Measurements from ENCODE around the gene ADRA2C.

ADRA2C gene

GRCh38 chr4:3772632-3773031, 6.4 kb downstream of the ADRA2C start:
- Histone ChIP-seq H3K79me1 (replicated peaks; ENCODE audit: low read length, poor library complexity, severe bottlenecking) (no peaks in the 10 kb centered on the region), H3K4me3 (ENCODE audit: insufficient read depth in 1 of 2, low read depth in 1 of 2, low read length in 2 of 2) (no peak overlapping the region), H2BK5ac (ENCODE audit: low read depth, low read length, poor library complexity, severe bottlenecking) (no peak overlapping the region), H3K4me1 (ENCODE audit: control insufficient read depth, insufficient read depth, low read depth, low read length) (no peaks in the 10 kb centered on the region), H2BK120ac (ENCODE audit: low read depth, low read length) (no peak overlapping the region), H4K8ac (ENCODE audit: low read length) (no peak overlapping the region), H3K4me2 (ENCODE audit: low read length, poor library complexity, severe bottlenecking) (no peak overlapping the region), H3K27me3 (ENCODE audit: control insufficient read depth in 1 of 2, insufficient read depth in 1 of 2, low read length in 2 of 2) (peaks cover 48 to 91% of the 10 kb centered on the region in 2 experiments), H3K9ac (ENCODE audit: low read length) (no peak overlapping the region), H4K91ac (ENCODE audit: low read length) (no peak overlapping the region), H3K36me3 (ENCODE audit: control insufficient read depth in 1 of 2, insufficient read depth in 2 of 2, low read depth in 1 of 2, low read length in 2 of 2) (no peaks in the 10 kb centered on the region), H3K4ac (ENCODE audit: low read depth in 1 of 2, low read length in 2 of 2) (no peak overlapping the region), H2AFZ (ENCODE audit: low read depth, low read length) (no peak overlapping the region), H2BK12ac (ENCODE audit: low read length in 2 of 2) (no peak overlapping the region), H3K14ac (ENCODE audit: low read length in 2 of 2) (no peak overlapping the region), H3K18ac (ENCODE audit: low read depth in 1 of 2, low read length in 2 of 2) (no peak overlapping the region), H3K23ac (ENCODE audit: low read length in 2 of 2) (no peak overlapping the region), H2BK15ac (ENCODE audit: low read depth, poor library complexity, severe bottlenecking) (no peak overlapping the region), H3K9me3 (ENCODE audit: control insufficient read depth, low read length) (no peaks in the 10 kb centered on the region), H3K27ac (ENCODE audit: low read length, poor library complexity, severe bottlenecking) (no peak overlapping the region), H2AK5ac (ENCODE audit: low read length, severe bottlenecking) (no peak overlapping the region)
- 72% methylated on average over 8 of the region's 8 CpGs for WGBS
- no peak for DNase-seq

DNA sequence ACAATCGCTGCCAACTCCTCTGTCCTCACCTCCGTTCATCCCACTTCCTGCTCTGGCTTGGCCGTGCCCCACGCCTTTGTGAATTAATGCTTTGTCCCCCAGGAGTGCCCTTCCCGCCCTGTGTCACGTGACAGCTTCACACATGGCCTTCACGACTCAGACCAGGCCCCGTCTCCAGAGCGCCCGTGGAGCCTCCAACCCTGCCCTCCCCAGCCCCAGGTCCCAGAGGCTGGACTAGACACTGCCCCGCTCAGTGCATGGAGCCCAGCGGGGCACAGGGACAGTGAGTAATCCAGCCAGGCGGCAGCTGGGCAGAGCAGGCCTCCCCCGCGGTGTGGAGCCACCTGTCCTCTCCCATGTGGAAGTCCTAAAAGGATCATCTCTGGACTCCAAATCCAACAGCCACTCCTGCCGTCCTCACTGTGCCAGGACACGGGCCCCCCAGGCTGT, 7.4 kb downstream of the ADRA2C start:
- 78% methylated on average over 17 of the region's 17 CpGs for WGBS
- Histone ChIP-seq H3K27me3 (ENCODE audit: control insufficient read depth in 1 of 2, insufficient read depth in 1 of 2, low read length in 2 of 2) (peaks cover 39 to 86% of the 10 kb centered on the region in 2 experiments), H3K9ac (ENCODE audit: low read length) (no peak overlapping the region)

DNA sequence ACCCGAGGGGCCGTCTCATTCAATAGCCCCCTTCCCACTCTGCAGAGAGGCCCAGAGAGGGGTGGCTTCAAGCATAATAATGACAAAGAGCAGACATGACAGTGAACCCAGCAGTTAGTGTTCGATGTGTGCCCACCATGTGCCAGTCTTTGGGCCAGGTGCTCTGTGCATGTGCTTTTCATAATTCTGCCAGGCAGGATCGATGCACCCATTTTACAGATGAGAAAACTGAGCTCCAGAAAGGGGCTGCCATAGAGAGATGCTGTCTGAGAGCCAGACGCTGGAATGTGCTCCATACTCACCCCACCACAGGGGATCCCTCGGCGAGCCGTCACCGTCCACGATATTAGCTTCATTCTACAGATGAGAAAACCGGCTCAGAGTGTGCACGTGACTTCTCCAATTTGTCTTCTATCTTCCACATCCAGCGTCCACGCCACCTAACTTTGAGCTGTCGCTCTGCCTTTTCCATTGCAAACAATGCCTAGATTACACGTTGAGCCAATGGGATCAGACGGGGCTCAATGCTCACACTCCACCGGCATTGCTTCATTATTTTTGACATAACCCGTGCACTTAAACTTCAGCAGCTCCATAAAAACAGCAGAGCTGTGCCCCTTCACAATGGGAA, 8.2 kb downstream of the ADRA2C start:
- Histone ChIP-seq H2BK120ac (ENCODE audit: low read depth, low read length) (no peak overlapping the region), H2AFZ (ENCODE audit: low read depth, low read length) (no peak overlapping the region), H4K8ac (ENCODE audit: low read length) (no peak overlapping the region), H3K18ac (ENCODE audit: low read depth in 1 of 2, low read length in 2 of 2) (no peak overlapping the region), H2BK15ac (ENCODE audit: low read depth, poor library complexity, severe bottlenecking) (no peak overlapping the region), H3K79me1 (replicated peaks; ENCODE audit: low read length, poor library complexity, severe bottlenecking) (no peaks in the 10 kb centered on the region), H2BK5ac (ENCODE audit: low read depth, low read length, poor library complexity, severe bottlenecking) (no peak overlapping the region), H3K9ac (ENCODE audit: low read length) (no peak overlapping the region), H3K14ac (ENCODE audit: low read length in 2 of 2) (no peak overlapping the region), H3K4me3 (ENCODE audit: insufficient read depth in 1 of 2, low read depth in 1 of 2, low read length in 2 of 2) (no peak overlapping the region), H3K9me3 (ENCODE audit: control insufficient read depth, low read length) (peaks cover 5% of the 10 kb centered on the region), H2BK12ac (ENCODE audit: low read length in 2 of 2) (no peak overlapping the region), H3K4ac (ENCODE audit: low read depth in 1 of 2, low read length in 2 of 2) (no peak overlapping the region), H3K4me1 (ENCODE audit: control insufficient read depth, insufficient read depth, low read depth, low read length) (no peaks in the 10 kb centered on the region), H3K27ac (ENCODE audit: low read length, poor library complexity, severe bottlenecking) (no peak overlapping the region), H2AK5ac (ENCODE audit: low read length, severe bottlenecking) (no peak overlapping the region), H3K4me2 (ENCODE audit: low read length, poor library complexity, severe bottlenecking) (no peak overlapping the region), H4K91ac (ENCODE audit: low read length) (no peak overlapping the region), H3K27me3 (ENCODE audit: control insufficient read depth in 1 of 2, insufficient read depth in 1 of 2, low read length in 2 of 2) (peaks cover 31 to 80% of the 10 kb centered on the region in 2 experiments), H3K23ac (ENCODE audit: low read length in 2 of 2) (no peak overlapping the region), H3K36me3 (ENCODE audit: control insufficient read depth in 1 of 2, insufficient read depth in 2 of 2, low read depth in 1 of 2, low read length in 2 of 2) (no peaks in the 10 kb centered on the region)
- 87% methylated on average over 19 of the region's 19 CpGs for WGBS
- no peak for DNase-seq

More for the DNA sequence above, 7.4 kb downstream of the ADRA2C start:
- Histone ChIP-seq H3K18ac (ENCODE audit: low read depth in 1 of 2, low read length in 2 of 2) (no peak overlapping the region), H3K9me3 (ENCODE audit: control insufficient read depth, low read length) (peaks cover 4% of the 10 kb centered on the region), H2BK15ac (ENCODE audit: low read depth, poor library complexity, severe bottlenecking) (no peak overlapping the region), H2BK5ac (ENCODE audit: low read depth, low read length, poor library complexity, severe bottlenecking) (no peak overlapping the region), H2BK120ac (ENCODE audit: low read depth, low read length) (no peak overlapping the region), H4K91ac (ENCODE audit: low read length) (no peak overlapping the region), H2AK5ac (ENCODE audit: low read length, severe bottlenecking) (no peak overlapping the region), H3K27ac (ENCODE audit: low read length, poor library complexity, severe bottlenecking) (no peak overlapping the region), H2AFZ (ENCODE audit: low read depth, low read length) (no peak overlapping the region), H3K23ac (ENCODE audit: low read length in 2 of 2) (no peak overlapping the region), H3K4me1 (ENCODE audit: control insufficient read depth, insufficient read depth, low read depth, low read length) (no peaks in the 10 kb centered on the region), H3K4ac (ENCODE audit: low read depth in 1 of 2, low read length in 2 of 2) (no peak overlapping the region), H3K79me1 (replicated peaks; ENCODE audit: low read length, poor library complexity, severe bottlenecking) (no peaks in the 10 kb centered on the region), H3K4me2 (ENCODE audit: low read length, poor library complexity, severe bottlenecking) (no peak overlapping the region), H3K36me3 (ENCODE audit: control insufficient read depth in 1 of 2, insufficient read depth in 2 of 2, low read depth in 1 of 2, low read length in 2 of 2) (no peaks in the 10 kb centered on the region), H3K4me3 (ENCODE audit: insufficient read depth in 1 of 2, low read depth in 1 of 2, low read length in 2 of 2) (no peak overlapping the region), H3K14ac (ENCODE audit: low read length in 2 of 2) (no peak overlapping the region), H2BK12ac (ENCODE audit: low read length in 2 of 2) (no peak overlapping the region), H4K8ac (ENCODE audit: low read length) (no peak overlapping the region)
- no peak for DNase-seq

DNA sequence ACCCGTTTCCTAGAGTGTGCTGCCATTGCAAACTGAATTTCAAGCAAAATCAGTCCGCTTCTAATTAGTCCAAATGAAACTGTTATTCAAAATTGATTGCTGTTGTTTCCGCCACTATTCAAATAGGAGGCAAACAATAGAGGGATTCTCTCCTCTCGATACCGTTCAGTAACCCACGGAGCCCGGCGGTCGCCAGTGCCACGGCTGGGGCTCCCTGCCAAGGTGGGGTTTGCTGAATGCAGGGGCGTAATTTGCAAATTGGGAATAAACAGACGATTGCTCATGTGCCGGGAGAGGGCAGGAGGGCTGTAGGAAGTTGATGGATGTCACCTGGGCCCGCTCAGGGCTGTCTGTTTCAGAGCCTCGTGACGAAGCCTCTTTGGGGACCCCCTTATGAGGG, 8.8 kb downstream of the ADRA2C start:
- no peak overlapping the region for H4K8ac ChIP-seq (ENCODE audit: low read length)
- H2BK12ac ChIP-seq (ENCODE audit: low read length in 2 of 2): no peak overlapping the region
- no peak overlapping the region for H2AK5ac ChIP-seq (ENCODE audit: low read length, severe bottlenecking)
- no peak overlapping the region for H3K4ac ChIP-seq (ENCODE audit: low read depth in 1 of 2, low read length in 2 of 2)
- peaks cover 5% of the 10 kb centered on the region for H3K9me3 ChIP-seq (ENCODE audit: control insufficient read depth, low read length)
- 83% methylated on average over 16 of the region's 16 CpGs for WGBS
- H3K14ac ChIP-seq (ENCODE audit: low read length in 2 of 2): no peak overlapping the region
- no peak overlapping the region for H2BK120ac ChIP-seq (ENCODE audit: low read depth, low read length)
- H3K27ac ChIP-seq (ENCODE audit: low read length, poor library complexity, severe bottlenecking): no peak overlapping the region
- no peak for DNase-seq
- H2AFZ ChIP-seq (ENCODE audit: low read depth, low read length): no peak overlapping the region
- H3K36me3 ChIP-seq (ENCODE audit: control insufficient read depth in 1 of 2, insufficient read depth in 2 of 2, low read depth in 1 of 2, low read length in 2 of 2): no peaks in the 10 kb centered on the region
- no peak overlapping the region for H2BK15ac ChIP-seq (ENCODE audit: low read depth, poor library complexity, severe bottlenecking)
- no peak overlapping the region for H3K18ac ChIP-seq (ENCODE audit: low read depth in 1 of 2, low read length in 2 of 2)
- H4K91ac ChIP-seq (ENCODE audit: low read length): no peak overlapping the region
- no peak overlapping the region for H3K4me2 ChIP-seq (ENCODE audit: low read length, poor library complexity, severe bottlenecking)
- H3K4me1 ChIP-seq (ENCODE audit: control insufficient read depth, insufficient read depth, low read depth, low read length): no peaks in the 10 kb centered on the region
- no peak overlapping the region for H3K4me3 ChIP-seq (ENCODE audit: insufficient read depth in 1 of 2, low read depth in 1 of 2, low read length in 2 of 2)
- peaks cover 26 to 74% of the 10 kb centered on the region in 2 experiments for H3K27me3 ChIP-seq (ENCODE audit: control insufficient read depth in 1 of 2, insufficient read depth in 1 of 2, low read length in 2 of 2)
- no peak overlapping the region for H2BK5ac ChIP-seq (ENCODE audit: low read depth, low read length, poor library complexity, severe bottlenecking)
- no peaks in the 10 kb centered on the region for H3K79me1 ChIP-seq (replicated peaks; ENCODE audit: low read length, poor library complexity, severe bottlenecking)
- no peak overlapping the region for H3K23ac ChIP-seq (ENCODE audit: low read length in 2 of 2)
- no peak overlapping the region for H3K9ac ChIP-seq (ENCODE audit: low read length)

All from mesenchymal stem cell (in vitro differentiated cells and primary cell).